IgD-negative memory B cell (primary cell): ENCODE results near the gene SAT1. TPM values are rescaled to one million over a fixed set of nuclear protein-coding genes. Genes with fewer than 3 reads are reported as not detected.

Experiments
- H3K27ac Mint-ChIP-seq, 3 donors: one replicate each; pipeline ENCODE4 v1.8.0; 2020 to 2022; ENCODE audit warnings: mild to moderate bottlenecking in 3 of 3, mixed read lengths in 3 of 3, moderate library complexity in 1 of 3
- H3K27me3 Mint-ChIP-seq: one replicate; pipeline ENCODE4 v1.8.0; 2021; ENCODE audit warnings: mixed read lengths
- H3K36me3 Mint-ChIP-seq: one replicate; pipeline ENCODE4 v1.8.0; 2020; ENCODE audit warnings: mild to moderate bottlenecking, mixed read lengths
- H3K4me1 Mint-ChIP-seq, 3 donors: one replicate each; pipeline ENCODE4 v1.8.0; 2020 to 2022; ENCODE audit warnings: mixed read lengths in 3 of 3, mild to moderate bottlenecking in 1 of 3
- H3K4me3 Mint-ChIP-seq, 4 donors: one replicate each; pipeline ENCODE4 v1.8.0; 2020 to 2022; ENCODE audit warnings: mild to moderate bottlenecking in 4 of 4, mixed read lengths in 4 of 4, moderate library complexity in 3 of 4
- H3K9me3 Mint-ChIP-seq, 3 donors: one replicate each; pipeline ENCODE4 v1.8.0; 2020 to 2021; ENCODE audit warnings: mixed read lengths in 3 of 3, mild to moderate bottlenecking in 1 of 3
- polyA plus RNA-seq: library from polyadenylated mRNA; unstranded; fragments of 300-500 nt; fragmentation: Illumina TruSeq; gene quantifications from one replicate; pipeline ENCODE4 v1.2.3, GENCODE V29; 2021

The SAT1 gene
- polyA plus RNA-seq, 1 donor from 2014 or later: 206 TPM

DNA sequence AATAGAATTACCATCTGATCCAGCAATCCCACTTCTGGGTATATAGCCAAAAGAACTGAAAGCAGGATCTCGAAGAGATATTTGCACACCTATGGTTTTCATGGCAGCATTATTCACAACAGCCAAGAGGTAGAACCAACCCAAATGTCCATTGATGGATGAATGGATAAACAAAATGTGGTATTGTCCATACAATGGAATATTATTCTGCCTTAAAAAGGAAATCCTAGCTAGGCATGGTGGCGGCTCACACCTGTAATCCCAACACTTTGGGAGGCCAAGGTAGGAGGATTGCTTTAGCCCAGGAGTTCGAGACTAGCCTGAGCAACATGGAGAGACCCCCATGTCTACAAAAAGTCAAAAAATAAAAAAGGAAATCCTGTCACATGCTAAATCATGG, 27.3 kb downstream of the SAT1 start:
- Mint-ChIP-seq H3K27me3 (no peaks in the 10 kb centered on the region), H3K27ac (no peak overlapping the region), H3K36me3 (no peaks in the 10 kb centered on the region), H3K9me3 (peaks cover 0 to 4% (median 0%) of the 10 kb centered on the region in 3 donors), H3K4me3 (no peak overlapping the region), H3K4me1 (peaks cover 10 to 16% (median 10%) of the 10 kb centered on the region in 3 donors)

DNA sequence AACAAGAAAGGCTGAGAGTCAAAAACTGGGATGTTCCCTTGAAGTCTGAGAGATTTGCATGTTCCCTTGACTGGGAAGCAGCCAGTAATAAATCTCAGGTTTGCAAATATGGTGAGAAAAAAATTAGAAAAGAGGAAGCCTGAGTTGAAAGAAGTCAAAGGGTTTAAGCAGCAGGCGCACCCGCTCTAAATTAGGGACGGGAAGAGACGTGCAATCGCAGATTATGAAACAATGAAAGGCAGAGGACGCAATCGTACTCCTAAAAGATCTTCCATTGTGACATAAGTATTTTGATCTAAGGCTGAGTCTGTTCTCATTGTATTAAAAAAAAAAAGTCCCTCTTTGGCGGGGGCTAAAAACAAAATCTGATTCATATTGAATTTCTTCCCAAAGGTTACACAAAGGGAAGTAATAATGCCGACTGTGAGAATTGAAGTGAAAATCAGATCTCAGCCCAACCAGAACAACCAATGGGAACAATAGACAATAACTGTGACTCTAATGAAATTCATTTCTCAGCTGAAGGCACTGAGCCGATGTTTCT, 28.2 kb downstream of the SAT1 start:
- H3K4me1 Mint-ChIP-seq: peaks cover 10 to 16% (median 10%) of the 10 kb centered on the region in 3 donors
- no peaks in the 10 kb centered on the region for H3K36me3 Mint-ChIP-seq
- peak overlapping the region in 3 of 4 donors; percentile 14 to 51 (median 50) for H3K4me3 Mint-ChIP-seq
- no peaks in the 10 kb centered on the region for H3K27me3 Mint-ChIP-seq
- H3K9me3 Mint-ChIP-seq: peaks cover 0 to 4% (median 0%) of the 10 kb centered on the region in 3 donors
- no peak overlapping the region for H3K27ac Mint-ChIP-seq

GRCh38 chrX:23811656-23812055, 28.7 kb downstream of the SAT1 start:
- Mint-ChIP-seq H3K9me3 (peaks cover 0 to 4% (median 0%) of the 10 kb centered on the region in 3 donors), H3K27ac (no peak overlapping the region), H3K27me3 (no peaks in the 10 kb centered on the region), H3K4me1 (peaks cover 10 to 16% (median 10%) of the 10 kb centered on the region in 3 donors), H3K4me3 (peak overlapping the region in 2 of 4 donors; percentile 50 to 59), H3K36me3 (no peaks in the 10 kb centered on the region)

DNA sequence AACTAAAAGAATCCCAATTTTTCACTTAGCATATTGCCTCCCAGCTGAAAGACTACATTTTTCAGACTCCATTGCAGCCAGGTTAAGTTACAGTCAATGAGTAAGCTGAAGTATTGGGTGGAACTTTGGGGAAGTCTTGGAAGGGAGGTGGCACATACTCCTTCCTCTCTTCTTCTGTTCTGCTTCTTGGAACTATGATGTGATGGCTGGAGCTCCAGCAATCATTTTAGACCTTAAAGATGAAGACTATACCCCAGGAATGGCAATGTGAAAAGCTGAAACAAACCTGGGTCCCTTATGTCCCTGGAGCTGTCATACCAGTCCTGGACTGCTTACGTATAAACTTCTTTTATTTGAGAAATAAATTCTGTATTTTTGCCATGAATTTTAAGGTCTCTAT, 30.8 kb downstream of the SAT1 start:
- H3K27ac Mint-ChIP-seq: no peak overlapping the region
- peaks cover 10 to 15% (median 13%) of the 10 kb centered on the region in 3 donors for H3K4me1 Mint-ChIP-seq
- no peak overlapping the region for H3K4me3 Mint-ChIP-seq
- H3K27me3 Mint-ChIP-seq: no peaks in the 10 kb centered on the region
- no peaks in the 10 kb centered on the region for H3K36me3 Mint-ChIP-seq
- H3K9me3 Mint-ChIP-seq: peaks cover 0 to 4% (median 0%) of the 10 kb centered on the region in 3 donors

- H3K27ac Mint-ChIP-seq: no peak overlapping the region
- peaks cover 0 to 4% (median 0%) of the 10 kb centered on the region in 3 donors for H3K9me3 Mint-ChIP-seq
- H3K4me3 Mint-ChIP-seq: no peak overlapping the region
- no peaks in the 10 kb centered on the region for H3K36me3 Mint-ChIP-seq
- H3K27me3 Mint-ChIP-seq: no peaks in the 10 kb centered on the region
- H3K4me1 Mint-ChIP-seq: peaks cover 13 to 15% (median 14%) of the 10 kb centered on the region in 3 donors
Measured at GRCh38 chrX:23815376-23815775, 32.4 kb downstream of the SAT1 start.

DNA sequence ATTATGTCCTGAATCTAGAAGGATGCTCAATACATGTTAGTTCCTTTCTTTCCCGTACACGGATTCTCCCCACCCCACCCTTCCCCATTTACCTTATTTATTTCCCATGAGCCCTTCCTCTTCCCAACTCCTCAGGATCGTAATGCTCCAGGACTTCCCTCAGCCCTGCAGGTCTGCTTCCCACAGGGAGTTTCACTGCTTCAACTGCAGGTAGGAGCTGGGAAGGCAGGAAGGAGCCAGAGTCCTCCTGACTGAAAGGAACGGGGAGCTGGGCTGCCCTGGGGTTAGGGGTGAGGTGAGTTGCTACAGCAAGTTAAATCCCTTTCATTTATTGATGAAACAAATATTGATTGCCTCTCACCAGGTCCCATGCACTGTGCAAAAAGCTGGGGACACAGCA, 33.2 kb downstream of the SAT1 start:
- no peak overlapping the region for H3K4me3 Mint-ChIP-seq
- H3K27me3 Mint-ChIP-seq: no peaks in the 10 kb centered on the region
- peaks cover 8 to 15% (median 11%) of the 10 kb centered on the region in 3 donors for H3K4me1 Mint-ChIP-seq
- no peak overlapping the region for H3K27ac Mint-ChIP-seq
- H3K9me3 Mint-ChIP-seq: peaks cover 0 to 4% (median 0%) of the 10 kb centered on the region in 3 donors
- no peaks in the 10 kb centered on the region for H3K36me3 Mint-ChIP-seq

GRCh38 chrX:23817979-23818336, 35.0 kb downstream of the SAT1 start:
- Mint-ChIP-seq H3K27ac (no peak overlapping the region), H3K36me3 (no peaks in the 10 kb centered on the region), H3K27me3 (peaks cover 5% of the 10 kb centered on the region), H3K4me1 (peaks cover 4 to 9% (median 7%) of the 10 kb centered on the region in 3 donors), H3K9me3 (peaks cover 0 to 2% (median 0%) of the 10 kb centered on the region in 3 donors), H3K4me3 (no peak overlapping the region)

DNA sequence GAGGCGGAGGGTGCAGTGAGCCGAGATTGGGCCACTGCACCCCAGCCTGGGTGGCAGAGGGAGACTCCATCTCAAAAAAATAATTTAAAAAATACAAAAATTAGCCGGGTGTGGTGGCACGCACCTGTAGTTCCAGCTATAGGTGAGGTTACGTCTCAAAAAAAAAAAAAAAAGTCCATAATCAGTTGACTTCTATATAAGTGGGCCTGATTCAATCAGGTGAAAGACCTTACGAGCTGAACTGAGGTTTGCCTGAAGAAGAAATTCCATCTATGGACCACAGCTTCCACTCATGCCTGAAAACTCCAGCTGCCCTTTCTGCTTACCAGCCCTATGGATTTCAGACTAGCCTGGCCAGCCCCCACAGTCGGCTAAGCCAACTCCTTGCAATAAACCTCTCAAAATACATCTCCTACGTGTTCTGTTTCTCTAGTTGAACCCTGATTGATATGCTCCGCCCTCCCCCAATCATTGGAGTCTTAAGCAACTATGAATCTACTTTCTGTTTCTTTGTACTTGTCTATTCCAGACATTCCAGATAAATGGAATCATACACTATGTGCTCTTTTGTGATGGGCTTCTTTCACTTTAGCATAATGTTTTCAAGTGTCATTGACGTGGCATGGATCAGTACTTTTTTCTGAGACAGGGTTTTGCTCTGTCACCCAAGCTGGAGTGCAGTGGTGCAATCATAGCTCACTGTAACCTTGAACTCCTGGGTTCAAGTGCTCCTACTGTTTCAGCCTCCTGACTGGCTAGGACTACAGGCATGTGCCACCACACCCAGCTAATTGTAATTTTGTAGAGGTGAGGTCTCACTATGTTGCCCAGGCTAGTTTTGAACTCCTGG, 36.6 kb downstream of the SAT1 start:
- no peak overlapping the region for H3K4me3 Mint-ChIP-seq
- H3K27ac Mint-ChIP-seq: no peak overlapping the region
- H3K4me1 Mint-ChIP-seq: peaks cover 4 to 8% (median 7%) of the 10 kb centered on the region in 3 donors
- H3K27me3 Mint-ChIP-seq: peaks cover 5% of the 10 kb centered on the region
- no peaks in the 10 kb centered on the region for H3K9me3 Mint-ChIP-seq
- H3K36me3 Mint-ChIP-seq: no peaks in the 10 kb centered on the region

GRCh38 chrX:23820235-23820782, 37.3 kb downstream of the SAT1 start:
- Mint-ChIP-seq H3K27me3 (peaks cover 5% of the 10 kb centered on the region), H3K27ac (no peak overlapping the region), H3K4me1 (peaks cover 4 to 8% (median 7%) of the 10 kb centered on the region in 3 donors), H3K36me3 (no peaks in the 10 kb centered on the region), H3K9me3 (no peaks in the 10 kb centered on the region), H3K4me3 (no peak overlapping the region)

DNA sequence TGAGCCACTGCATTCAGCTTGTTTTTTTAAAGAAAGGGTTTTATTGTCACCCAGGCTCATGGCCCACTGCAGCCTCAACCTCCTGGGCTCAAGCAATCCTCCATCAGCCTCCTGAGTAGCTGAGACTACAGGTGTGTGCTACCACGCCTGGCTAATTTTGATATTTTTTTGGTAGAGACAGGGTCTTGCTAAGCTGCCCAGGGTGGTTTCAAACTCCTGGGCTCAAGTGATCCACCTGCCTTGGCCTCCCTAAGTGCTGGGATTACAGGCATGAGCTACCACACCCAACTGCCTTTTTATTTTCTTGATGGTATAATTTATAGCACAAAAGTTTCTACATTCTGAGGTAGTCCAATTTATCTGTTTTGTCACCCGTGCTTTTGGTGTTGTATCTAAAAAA, 38.9 kb downstream of the SAT1 start:
- Mint-ChIP-seq H3K36me3 (peaks cover 4% of the 10 kb centered on the region), H3K27ac (no peak overlapping the region), H3K9me3 (no peaks in the 10 kb centered on the region), H3K27me3 (peaks cover 5% of the 10 kb centered on the region), H3K4me1 (peaks cover 4 to 13% (median 6%) of the 10 kb centered on the region in 3 donors), H3K4me3 (no peak overlapping the region)

DNA sequence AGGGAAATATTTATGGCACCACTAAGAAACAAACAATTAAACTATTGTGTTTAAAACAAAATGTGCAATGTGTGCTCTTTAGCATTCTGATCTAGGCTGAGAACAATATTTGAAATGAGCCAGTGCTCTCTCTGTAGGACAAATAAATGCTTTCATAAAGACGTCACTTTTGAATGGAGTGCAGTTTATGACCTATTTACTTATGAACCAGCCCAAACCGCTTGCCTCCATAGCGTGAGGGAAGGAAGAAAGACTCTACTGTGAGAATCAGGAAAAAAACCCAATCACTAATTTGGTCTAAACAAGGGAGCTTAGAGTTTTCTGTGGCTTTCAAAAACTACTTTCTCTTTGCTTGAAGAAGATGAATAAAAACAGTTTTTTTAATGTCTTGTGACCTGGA, 39.4 kb downstream of the SAT1 start:
- Mint-ChIP-seq H3K27me3 (peaks cover 5% of the 10 kb centered on the region), H3K4me3 (no peak overlapping the region)

DNA sequence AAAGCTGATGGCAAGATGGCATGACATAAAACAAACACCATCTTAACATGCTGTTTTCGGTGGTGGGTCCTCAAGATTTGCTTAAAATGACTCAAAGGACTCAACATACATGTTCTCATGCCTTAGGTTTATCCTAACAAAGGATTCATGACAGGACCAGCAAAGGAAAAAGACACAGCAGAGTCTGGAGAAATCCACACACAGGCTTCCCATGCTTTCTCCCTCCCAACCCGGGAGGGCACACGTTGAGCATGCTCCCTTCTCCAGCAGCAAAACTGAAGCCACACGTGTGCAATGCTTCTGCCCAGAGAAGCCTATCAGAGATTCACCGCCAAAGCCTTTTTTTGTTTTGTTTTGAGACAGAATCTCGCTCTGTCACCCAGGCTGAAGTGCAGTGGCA, 39.9 kb downstream of the SAT1 start:
- no peaks in the 10 kb centered on the region for H3K9me3 Mint-ChIP-seq
- H3K36me3 Mint-ChIP-seq: peaks cover 4% of the 10 kb centered on the region
- H3K4me1 Mint-ChIP-seq: peaks cover 0 to 6% (median 4%) of the 10 kb centered on the region in 3 donors
- no peak overlapping the region for H3K27ac Mint-ChIP-seq
- H3K4me3 Mint-ChIP-seq: no peak overlapping the region
- H3K27me3 Mint-ChIP-seq: peaks cover 5% of the 10 kb centered on the region

More for the DNA sequence above, 39.4 kb downstream of the SAT1 start:
- Mint-ChIP-seq H3K9me3 (no peaks in the 10 kb centered on the region), H3K27ac (no peak overlapping the region), H3K4me1 (peaks cover under 1 to 8% (median 4%) of the 10 kb centered on the region in 3 donors), H3K36me3 (peaks cover 4% of the 10 kb centered on the region)

GRCh38 chrX:23825675-23826074, 42.7 kb downstream of the SAT1 start:
- no peak overlapping the region for H3K4me3 Mint-ChIP-seq
- H3K27me3 Mint-ChIP-seq: peaks cover 5% of the 10 kb centered on the region
- H3K9me3 Mint-ChIP-seq: no peaks in the 10 kb centered on the region
- no peak overlapping the region for H3K27ac Mint-ChIP-seq
- H3K36me3 Mint-ChIP-seq: peaks cover 4% of the 10 kb centered on the region
- peaks cover 0 to 5% (median 0%) of the 10 kb centered on the region in 3 donors for H3K4me1 Mint-ChIP-seq

- no peak overlapping the region for H3K4me3 Mint-ChIP-seq
- H3K4me1 Mint-ChIP-seq: peaks cover 0 to 5% (median 0%) of the 10 kb centered on the region in 3 donors
- no peak overlapping the region for H3K27ac Mint-ChIP-seq
- H3K9me3 Mint-ChIP-seq: no peaks in the 10 kb centered on the region
- peaks cover 5% of the 10 kb centered on the region for H3K27me3 Mint-ChIP-seq
- peaks cover 4% of the 10 kb centered on the region for H3K36me3 Mint-ChIP-seq
Measured at GRCh38 chrX:23826216-23826615, 43.2 kb downstream of the SAT1 start.

DNA sequence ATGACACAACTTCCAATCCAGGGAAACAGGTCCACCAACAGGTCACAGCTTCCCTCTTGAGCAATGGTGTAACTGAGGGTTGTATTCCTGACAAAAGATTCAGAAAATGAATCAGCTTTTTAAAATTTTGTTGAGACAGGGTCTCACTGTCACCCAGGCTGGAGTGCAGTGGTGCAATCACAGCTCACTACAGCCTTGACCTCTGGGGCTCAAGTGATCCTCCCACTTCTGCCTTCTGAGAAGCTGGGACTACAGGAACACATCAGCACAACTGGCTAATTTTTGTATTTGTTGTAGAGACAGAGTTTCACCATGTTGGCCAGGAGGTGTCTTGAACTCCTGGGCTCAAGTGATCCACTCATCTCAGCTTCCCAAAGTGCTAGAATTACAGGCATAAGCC, 43.7 kb downstream of the SAT1 start:
- Mint-ChIP-seq H3K36me3 (peaks cover 4% of the 10 kb centered on the region), H3K4me1 (peaks cover 0 to 5% (median 0%) of the 10 kb centered on the region in 3 donors), H3K27ac (no peak overlapping the region), H3K27me3 (peaks cover 5% of the 10 kb centered on the region), H3K4me3 (no peak overlapping the region), H3K9me3 (no peaks in the 10 kb centered on the region)
